NCI-H1417 treated with DMSO at 0.1 percent for 48 hours (cell line): ENCODE data around the gene HRH1.
"Not testable (repeated sequence)": the region's sequence is repeated elsewhere in the genome, so short reads cannot be mapped to it uniquely, and the experiment has no call there.

Experiments used
- DNase-seq: peaks from one replicate; lab custom pipeline; 2025; lab: John Stamatoyannopoulos, UW

HRH1 gene

GRCh38 chr3:11143476-11143875, 10.8 kb upstream of the HRH1 start:
- DNase-seq = no peak

DNA sequence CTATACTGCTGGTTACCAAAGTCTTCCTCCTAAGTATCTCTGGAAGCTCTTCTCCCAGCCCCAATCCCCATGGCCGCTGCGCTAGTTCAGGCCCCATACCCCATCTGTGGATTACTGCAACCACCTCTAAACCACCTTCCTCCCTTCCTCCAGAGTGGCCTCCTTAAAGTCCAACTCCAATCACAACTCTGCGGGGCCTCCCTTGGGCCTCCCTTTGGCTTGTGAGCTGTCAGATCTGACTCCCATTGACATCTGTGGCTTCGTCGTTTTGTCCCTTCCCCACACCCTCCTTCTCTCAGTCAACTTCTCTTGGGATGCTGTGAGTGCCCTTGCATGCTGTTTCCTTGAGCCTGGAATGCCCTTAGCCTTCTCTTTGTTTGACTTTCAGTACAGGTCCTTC, 9.3 kb upstream of the HRH1 start:
- no peak for DNase-seq

GRCh38 chr3:11145888-11146287, 8.4 kb upstream of the HRH1 start:
- no peak for DNase-seq

DNA sequence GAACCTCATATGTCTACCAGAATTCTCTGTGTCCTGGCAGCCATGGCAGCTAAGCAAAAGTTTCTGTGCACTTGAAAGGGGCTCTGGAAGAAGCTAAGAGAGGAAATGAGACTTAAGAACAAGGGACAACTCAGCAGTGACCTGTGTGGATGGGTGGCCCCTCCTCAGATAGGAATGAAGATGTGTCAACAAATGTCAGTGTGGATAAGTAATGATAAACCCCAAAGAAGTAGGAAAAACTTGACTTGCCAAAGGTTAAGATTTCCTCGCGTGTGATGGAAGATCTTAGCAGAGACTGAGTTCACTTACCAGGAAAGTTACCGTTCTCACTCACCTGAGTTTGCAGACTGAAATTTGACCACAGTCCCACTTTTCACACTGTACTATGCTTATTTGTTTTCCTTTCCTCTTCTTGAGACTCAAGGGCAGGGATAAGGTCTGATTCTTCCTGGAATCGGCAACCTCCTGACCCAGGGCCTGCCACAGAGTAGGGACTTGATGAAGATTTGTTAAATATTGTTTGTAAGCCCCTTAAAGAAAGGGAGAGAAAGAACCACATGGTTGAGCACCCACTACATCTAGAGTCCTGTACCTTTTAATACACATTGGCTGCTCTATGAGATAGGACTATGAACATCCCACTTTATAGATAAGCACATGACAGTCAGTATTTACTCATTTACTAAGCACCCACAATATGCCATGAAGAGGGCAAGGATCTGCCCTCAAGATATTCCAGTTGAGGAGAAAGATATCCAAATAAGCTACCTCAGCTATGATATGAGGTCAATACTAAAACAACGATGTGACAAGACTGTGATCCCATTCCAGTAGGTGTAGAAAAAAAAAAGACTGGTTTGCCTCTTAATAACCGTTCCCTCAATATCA, 7.3 kb upstream of the HRH1 start:
- DNase-seq = no peak

DNA sequence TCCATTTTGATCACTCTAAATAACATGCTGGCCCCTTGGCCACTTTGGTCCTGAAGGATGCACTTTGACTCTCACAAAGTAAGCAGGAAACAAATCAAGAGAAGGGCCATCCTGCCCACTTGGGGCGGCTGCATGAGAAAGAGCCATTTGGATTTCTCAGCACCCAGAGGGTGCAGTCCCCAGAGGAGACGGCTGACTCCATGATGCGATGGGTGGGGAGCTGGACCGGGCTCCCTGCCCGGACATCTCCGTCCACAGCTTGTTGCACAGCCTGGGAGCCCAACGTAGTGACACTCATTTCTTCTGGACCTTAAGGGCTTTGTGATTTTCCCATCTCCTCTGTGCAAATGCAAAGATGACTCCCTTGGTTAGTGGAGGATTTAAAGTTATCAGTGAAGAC, 4.0 kb upstream of the HRH1 start:
- DNase-seq = no peak

GRCh38 chr3:11152301-11152700, 2.0 kb upstream of the HRH1 start:
- DNase-seq = no peak

GRCh38 chr3:11154953-11155325, 646 bp downstream of the HRH1 start:
- no peak for DNase-seq

DNA sequence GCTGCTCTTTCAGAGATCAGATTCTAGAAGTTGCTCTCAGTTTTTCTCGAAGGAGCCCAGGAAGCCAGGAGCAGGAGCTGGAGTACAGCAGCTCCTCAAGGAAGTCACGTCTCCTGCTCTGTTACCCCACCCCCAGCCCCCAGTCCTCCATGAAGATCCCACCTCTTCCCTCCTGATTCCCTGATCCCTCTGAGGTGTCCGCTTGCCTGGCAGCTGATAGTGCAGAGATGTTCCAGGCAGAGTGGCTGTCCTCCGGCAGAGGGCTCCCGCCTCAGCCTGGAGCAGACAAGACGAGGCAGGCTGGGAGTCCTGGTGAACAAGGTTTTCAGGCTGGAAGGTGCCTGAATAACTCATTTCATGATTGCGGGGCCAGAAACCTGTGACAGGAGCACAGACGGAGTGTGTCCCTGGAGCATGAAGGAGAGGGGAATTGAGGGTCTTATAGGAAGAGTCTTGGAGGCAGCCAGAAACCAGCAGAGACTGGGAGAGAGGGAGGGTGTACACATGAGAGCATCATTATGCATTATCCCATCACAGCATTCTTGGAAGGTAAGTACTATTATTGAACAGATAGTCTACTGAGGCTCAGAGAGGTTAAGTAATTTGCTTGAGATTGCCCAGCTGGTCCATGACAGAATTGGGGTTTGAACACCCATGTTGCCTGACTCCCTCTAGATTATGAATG, 1.2 kb downstream of the HRH1 start:
- no peak for DNase-seq

DNA sequence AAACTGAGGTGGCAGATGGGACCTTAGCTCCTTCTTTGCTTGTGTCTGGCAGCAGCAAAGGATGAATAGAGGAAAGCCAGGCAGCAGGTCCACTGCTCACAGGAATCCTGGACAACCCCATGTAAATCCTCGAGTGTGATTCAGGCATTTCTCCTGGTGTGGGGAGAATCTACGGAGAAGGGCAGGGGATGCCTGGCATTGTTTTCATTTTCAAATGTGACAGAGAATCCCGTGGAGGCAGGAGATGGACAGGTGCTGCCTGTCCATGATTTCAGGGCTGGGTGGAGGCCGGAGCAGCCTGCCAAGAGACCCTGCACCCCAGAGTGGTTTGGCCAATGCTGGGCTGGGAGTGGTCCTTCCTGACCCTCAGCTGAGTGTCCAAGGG, 1.7 kb downstream of the HRH1 start:
- no peak for DNase-seq

GRCh38 chr3:11157421-11157820, 3.1 kb downstream of the HRH1 start:
- DNase-seq = no peak

- no peak for DNase-seq
Observed at GRCh38 chr3:11159421-11159904, 5.2 kb downstream of the HRH1 start.

DNA sequence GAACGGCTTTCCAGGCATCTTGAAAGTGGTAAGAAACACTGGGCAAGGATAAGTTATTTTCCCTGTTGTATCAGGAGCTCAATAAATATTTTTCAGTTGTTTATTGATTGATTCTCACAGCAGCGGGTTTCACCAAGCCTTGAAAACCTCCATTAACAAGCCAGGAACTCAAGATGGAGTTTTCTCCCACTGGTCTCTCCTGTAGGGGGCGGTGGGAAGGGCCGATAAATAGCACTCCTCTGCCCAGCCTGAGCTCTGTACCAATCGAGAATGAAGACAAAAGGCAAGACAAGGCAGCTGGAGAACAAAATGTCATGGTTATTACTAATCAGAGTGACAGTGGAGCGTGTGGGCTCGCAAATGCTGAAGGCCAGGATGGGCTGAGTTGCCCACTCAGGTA, 7.4 kb downstream of the HRH1 start:
- no peak for DNase-seq

GRCh38 chr3:11162401-11163345, 8.4 kb downstream of the HRH1 start:
- no peak for DNase-seq

GRCh38 chr3:11164607-11165006, 10.3 kb downstream of the HRH1 start:
- no peak for DNase-seq

GRCh38 chr3:11165476-11165875, 11.2 kb downstream of the HRH1 start:
- DNase-seq = no peak

DNA sequence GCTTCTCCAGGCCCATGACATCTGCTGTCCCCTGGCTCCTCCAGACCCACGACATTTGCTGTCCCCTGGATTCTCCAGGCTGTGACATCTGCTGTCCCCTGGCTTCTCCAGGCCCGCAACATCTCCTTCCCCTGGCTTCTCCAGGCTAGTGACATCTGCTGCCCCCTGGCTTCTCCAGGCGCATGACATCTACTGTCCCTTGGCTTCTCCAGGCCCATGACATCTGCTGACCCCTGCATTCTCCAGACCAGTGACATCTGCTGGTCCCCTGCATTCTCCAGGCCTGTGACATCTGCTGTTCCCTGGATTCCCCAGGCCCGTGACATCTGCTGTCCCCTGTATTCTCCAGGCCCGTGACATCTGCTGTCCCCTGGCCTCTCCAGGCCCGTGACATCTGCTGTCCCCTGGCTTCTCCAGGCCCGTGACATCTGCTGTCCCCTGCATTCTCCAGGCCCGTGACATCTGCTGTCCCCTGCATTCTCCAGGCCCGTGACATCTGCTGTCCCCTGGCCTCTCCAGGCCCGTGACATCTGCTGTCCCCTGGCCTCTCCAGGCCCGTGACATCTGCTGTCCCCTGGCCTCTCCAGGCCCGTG, 12.6 kb downstream of the HRH1 start:
- DNase-seq = not testable (repeated sequence)

DNA sequence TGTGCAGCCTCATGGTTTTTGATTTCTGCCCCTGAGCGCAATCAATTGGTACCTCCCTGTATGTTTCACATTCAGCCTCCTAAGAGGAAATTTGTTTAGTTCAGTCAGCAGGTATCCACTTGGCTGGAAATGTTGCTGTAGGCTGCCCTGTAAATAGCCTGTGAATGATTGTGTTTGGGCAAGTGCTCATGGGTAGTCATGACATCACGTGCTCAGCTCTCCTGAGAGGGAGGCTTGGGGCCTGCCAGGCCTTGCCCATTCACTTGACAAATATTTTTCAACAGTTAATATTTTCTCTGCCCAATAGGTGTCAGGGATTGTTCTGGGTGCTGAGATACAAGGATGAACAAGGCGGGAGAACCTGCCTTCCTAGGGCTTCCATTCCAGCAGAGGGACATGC, 13.3 kb downstream of the HRH1 start:
- no peak for DNase-seq

DNA sequence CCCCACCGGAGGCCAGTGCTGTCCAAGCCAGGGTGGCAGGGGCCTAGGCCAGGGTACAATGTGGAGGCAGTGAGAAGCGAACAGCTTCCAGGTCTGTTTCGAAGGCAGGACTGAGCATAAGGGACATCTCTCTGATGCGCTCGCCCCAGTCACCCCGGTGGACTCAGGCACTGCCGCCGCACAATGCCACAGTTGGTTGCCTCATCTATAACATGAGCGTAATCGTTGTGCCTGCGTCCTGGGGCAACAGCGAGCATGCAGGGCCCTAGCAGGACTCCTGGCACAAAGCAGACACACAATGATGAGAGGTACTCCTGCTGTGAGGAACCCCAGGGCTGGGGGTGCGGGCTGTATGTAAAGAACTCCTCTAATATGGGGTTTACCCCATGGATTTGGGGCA, 14.1 kb downstream of the HRH1 start:
- DNase-seq = no peak

- DNase-seq = no peak
Observed at GRCh38 chr3:11168881-11169805, 14.8 kb downstream of the HRH1 start.

GRCh38 chr3:11170052-11170770, 15.9 kb downstream of the HRH1 start:
- no peak for DNase-seq
